GM11168 (cell line): ENCODE measurements around the gene CDH4.

Source experiments
- in situ Hi-C: fragments of 300-500 bp; cut with MboI; formaldehyde crosslinking; loops from one replicate; pipeline ENCODE4 v1.12.0; 2022; ENCODE audit warnings: low sequenced_read_pairs; ENCODE audit not compliant: unreplicated experiment

Gene CDH4

GRCh38 chr20:61900011-61900944 is 648.2 kb downstream of the CDH4 start:
- in situ Hi-C loops: no loop called here

GRCh38 chr20:61900945-61901293 is 648.9 kb downstream of the CDH4 start:
- in situ Hi-C loops: no loop called here

- in situ Hi-C loops: no loop called here
These were observed 649.5 kb downstream of the CDH4 start for GRCh38 chr20:61901392-61902220.

GRCh38 chr20:61902221-61902869 is 650.3 kb downstream of the CDH4 start:
- in situ Hi-C loops: no loop called here

GRCh38 chr20:61903575-61904340 is 651.7 kb downstream of the CDH4 start:
- in situ Hi-C loops: no loop called here

GRCh38 chr20:61904456-61904855 is 652.4 kb downstream of the CDH4 start:
- in situ Hi-C loops: no loop called here

- in situ Hi-C loops: no loop called here
These were observed 653.9 kb downstream of the CDH4 start for GRCh38 chr20:61905781-61906523.

GRCh38 chr20:61907081-61907891 is 655.2 kb downstream of the CDH4 start:
- in situ Hi-C loops: no loop called here

- in situ Hi-C loops: no loop called here
These were observed 656.3 kb downstream of the CDH4 start for GRCh38 chr20:61908057-61909026.

GRCh38 chr20:61909028-61909427 is 657.0 kb downstream of the CDH4 start:
- in situ Hi-C loops: no loop called here

GRCh38 chr20:61909821-61910220 is 657.8 kb downstream of the CDH4 start:
- in situ Hi-C loops: no loop called here

GRCh38 chr20:61911824-61912223 is 659.8 kb downstream of the CDH4 start:
- in situ Hi-C loops: no loop called here

- in situ Hi-C loops: no loop called here
These were observed 660.8 kb downstream of the CDH4 start for GRCh38 chr20:61912665-61913422.

- in situ Hi-C loops: no loop called here
These were observed 661.6 kb downstream of the CDH4 start for GRCh38 chr20:61913423-61914225.

- in situ Hi-C loops: no loop called here
These were observed 663.0 kb downstream of the CDH4 start for GRCh38 chr20:61915101-61915500.

GRCh38 chr20:61916318-61916891 is 664.3 kb downstream of the CDH4 start:
- in situ Hi-C loops: no loop called here
